GM21723 (cell line): Measurements from ENCODE around the gene IFFO2.

ENCODE experiments used
- ATAC-seq: cut with Tn5 transposase; IDR thresholded peaks from one replicate; pipeline ENCODE4 v1.9.1; 2021; ENCODE audit warnings: mild to moderate bottlenecking, moderate library complexity; ENCODE audit not compliant: unreplicated experiment

The IFFO2 gene

DNA sequence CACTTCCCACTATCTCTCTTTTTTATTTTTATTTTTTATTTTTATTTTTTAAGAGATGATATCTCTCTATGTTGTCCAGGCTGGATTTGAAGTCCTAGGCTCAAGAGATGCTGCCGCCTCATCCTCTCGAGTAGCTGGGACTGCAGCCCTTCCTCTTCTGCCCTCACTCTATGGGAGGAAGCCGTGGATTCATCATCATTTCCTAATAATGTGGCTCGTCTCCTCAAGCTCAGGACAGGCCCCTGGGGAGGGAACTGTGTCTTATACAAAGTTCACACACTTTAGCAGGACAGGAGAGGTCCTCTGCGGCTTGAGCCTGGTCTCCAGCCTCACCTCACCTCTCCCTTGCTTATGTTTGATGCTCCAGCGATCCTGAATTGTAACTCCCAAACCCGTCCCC lies 16.5 kb upstream of the IFFO2 start:
- ATAC-seq = no peak

GRCh38 chr1:18972531-18972930 lies 16.1 kb upstream of the IFFO2 start:
- ATAC-seq = no peak

DNA sequence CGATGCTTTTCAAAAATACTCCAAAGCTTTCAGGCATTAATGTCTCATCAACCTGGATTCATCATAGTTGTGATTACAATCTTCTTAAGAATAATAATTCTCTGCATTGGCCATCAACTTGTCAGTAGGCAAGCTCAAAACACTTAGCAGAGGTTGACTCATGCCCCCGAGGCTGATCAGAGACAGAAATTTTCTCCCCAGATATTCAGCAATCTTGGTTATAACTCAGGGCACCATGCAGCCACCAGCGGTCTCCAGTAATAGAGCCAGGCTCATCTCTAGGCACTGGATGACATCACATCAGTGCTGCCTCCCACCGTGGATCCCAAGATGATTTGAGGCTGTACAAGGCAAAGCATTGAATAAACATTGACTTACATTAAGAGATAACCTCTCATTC lies 14.3 kb upstream of the IFFO2 start:
- ATAC-seq = no peak

- ATAC-seq = no peak
Measured at GRCh38 chr1:18970358-18970757, 13.9 kb upstream of the IFFO2 start.

DNA sequence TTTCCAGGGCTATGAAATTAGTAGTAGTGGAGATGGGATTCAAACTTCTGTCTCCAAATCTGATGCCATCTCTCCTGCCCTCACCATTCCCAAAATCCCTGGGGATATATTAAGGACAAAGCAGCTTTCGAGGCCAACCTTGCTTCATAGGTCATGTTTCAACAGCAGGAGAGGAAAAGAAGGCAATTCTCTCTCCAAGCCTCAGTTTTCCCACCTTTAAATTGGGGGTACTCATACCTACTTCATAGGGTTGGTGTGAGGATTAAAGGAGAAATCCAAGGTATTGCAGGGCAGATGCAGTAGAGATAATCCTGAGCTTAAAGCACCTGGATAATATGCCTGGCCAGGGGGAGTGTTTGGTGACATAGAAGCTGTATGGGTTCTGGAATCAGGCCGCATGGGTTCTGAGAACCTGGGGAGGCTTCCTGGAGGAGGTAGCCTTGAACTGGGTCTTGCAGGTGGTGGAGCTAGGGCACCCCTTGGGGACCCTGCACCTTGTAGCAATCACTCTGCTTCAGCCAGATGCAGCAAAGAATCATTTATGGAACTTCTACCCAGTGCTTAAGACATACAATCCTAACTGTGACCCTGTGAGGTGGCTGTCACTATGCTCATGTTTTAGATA lies 10.7 kb upstream of the IFFO2 start:
- no peak for ATAC-seq

GRCh38 chr1:18965206-18966173 lies 9.0 kb upstream of the IFFO2 start:
- no peak for ATAC-seq

DNA sequence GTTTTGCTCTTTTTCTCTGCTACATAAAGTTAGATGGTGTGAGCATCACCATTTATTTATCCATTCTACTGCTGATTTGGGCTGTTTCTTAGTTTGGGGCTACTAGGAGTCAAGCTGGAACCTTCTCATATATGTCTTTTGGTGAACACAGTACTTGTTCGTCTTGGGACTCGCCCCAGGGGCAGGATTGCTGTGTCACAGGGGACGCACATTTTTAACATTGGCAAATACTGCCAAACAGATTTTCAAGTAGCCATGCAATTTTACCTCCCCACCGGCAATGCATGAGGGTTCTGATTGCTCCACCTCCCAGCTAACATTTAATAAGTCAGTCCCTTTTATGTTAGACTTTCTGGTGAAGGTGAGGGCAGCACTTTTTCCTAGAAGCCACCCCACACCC lies 7.5 kb upstream of the IFFO2 start:
- ATAC-seq = no peak

DNA sequence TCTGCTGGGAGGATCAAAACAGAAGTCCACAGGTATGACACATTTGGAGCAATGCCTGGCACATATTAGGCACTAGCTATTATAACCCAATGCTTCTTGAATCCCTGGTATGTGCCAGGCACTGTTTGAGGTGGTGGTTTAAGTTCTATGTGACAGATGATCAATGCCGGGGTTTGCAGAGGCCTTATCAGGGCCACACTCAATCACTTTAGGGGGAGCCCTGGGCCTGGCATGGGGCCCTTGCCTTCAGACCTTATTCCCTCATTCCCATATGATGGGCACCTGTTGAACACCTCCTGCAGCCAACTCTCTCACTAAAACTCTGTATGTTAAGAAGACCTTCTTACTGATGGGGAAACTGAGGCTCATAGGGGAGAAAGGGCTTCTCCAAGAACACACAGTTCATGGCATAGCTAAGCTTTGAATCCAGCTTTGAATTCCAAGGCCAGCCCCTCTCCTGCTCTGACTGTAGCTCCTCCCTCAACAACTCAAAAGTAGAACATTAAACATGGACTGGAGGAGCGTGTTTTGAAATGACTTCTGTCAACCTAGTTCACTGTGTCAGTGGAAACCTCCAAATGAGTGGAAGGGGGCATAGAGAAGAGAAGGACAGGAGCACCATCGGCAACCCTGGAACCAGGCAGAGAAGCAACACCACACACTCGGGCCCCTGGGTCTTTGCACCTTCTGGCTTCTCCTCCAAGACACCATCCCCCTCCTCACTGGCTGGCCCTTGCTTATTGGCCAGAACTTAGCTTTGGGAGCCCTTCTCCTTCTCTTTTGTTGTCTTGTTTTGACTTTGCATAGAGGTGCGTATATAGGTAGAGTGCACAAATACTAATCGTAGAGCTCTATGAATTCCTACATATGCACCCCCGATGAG lies 6.6 kb upstream of the IFFO2 start:
- no peak for ATAC-seq

DNA sequence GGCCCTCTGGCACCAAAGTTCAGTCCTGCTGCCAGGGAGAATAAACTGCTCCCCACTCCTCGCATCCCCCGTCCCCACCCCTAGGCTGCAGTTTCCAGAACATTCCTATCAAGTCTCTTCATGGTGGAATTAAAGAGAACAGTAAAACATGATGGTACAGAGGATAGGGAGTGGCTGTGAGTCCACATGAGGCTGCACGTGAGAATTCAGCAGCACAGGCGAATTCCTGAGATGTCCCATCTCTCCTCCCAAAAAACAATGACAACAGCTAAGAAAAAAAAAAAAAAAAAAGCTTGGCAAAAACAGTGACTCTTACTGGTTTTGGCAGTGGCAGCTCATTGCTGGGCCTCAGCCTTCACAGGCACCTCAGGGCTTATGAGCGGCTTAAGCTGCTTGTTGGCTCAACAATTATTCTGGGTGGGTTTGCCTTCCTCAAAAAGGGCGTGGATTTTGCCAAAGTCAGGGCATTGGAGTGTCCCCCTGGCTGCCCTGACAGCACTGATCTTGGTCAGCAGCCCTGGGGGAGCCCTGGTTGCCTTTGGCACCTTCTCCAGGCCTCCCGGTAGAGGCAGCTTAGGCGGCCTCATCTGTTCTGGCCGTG lies 5.7 kb upstream of the IFFO2 start:
- ATAC-seq = no peak

GRCh38 chr1:18960821-18961220 lies 4.3 kb upstream of the IFFO2 start:
- no peak for ATAC-seq

- no peak for ATAC-seq
Measured at GRCh38 chr1:18960409-18960808, 3.9 kb upstream of the IFFO2 start.

GRCh38 chr1:18959591-18959990 lies 3.1 kb upstream of the IFFO2 start:
- ATAC-seq = no peak

GRCh38 chr1:18957532-18958300 lies 1.2 kb upstream of the IFFO2 start:
- ATAC-seq = no peak

GRCh38 chr1:18957136-18957521 lies 653 bp upstream of the IFFO2 start:
- peak; percentile 2 for ATAC-seq

GRCh38 chr1:18955441-18956192 lies 859 bp downstream of the IFFO2 start:
- peak; percentile 21 for ATAC-seq

- ATAC-seq = no peak
Measured at GRCh38 chr1:18955131-18955440, 1.4 kb downstream of the IFFO2 start.

DNA sequence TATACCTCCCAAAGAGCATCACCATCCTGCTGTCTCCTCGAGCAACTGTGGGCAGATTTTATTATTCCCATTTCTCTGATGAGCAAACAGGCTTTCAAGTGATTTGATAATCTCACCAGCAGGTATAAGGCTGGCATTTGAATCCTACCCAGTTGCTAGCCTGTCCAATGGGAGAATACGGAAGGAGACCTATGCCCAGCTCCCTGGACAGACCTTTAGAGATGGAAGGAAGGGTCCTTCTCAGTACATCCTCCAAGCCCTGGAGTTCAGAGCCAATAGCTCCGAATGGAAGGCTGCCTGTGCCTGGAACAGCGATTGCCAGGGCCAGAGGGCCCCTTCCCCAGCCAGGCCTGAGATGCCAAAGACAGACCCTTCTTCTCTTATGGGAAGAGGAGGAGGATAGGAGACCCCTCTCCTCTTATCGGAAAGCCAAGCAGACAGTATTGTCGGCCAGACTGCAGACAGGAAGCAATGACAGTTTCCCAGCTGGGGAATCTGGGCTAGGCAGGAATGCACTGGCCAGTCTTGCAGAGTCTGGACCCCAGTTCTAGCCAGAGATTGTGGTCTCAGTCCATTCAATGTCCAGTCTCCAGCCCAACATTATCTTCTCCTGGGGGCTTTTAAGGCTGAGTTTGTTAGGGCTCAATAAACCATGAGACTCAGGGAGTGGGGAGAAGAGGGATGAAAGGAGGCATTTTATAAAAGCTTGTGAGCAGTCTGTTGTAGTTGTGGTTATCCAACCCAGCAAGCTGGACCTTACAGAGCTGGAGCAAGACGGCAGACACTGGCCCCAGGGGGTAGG lies 2.0 kb downstream of the IFFO2 start:
- no peak for ATAC-seq

GRCh38 chr1:18953731-18954231 lies 2.7 kb downstream of the IFFO2 start:
- no peak for ATAC-seq
